OCI-LY7 (cell line): ENCODE measurements around the gene PAQR6. TPM values are rescaled to one million over a fixed set of nuclear protein-coding genes. Genes with fewer than 3 reads are reported as not detected.

ENCODE experiments used
- Bru-seq: library from RNA; stranded (reverse); fragments of 400-500 nt; gene quantifications from one replicate; lab custom pipeline; 2021; lab: Mats Ljungman, UMichigan
- BruChase-seq, 2 experiments: library from RNA; stranded (reverse); fragments of 400-500 nt; gene quantifications; one replicate each; lab custom pipeline; 2021; lab: Mats Ljungman, UMichigan
- BruUV-seq: library from RNA; stranded (reverse); fragments of 400-500 nt; replicated peaks from 2 replicates; lab custom pipeline; 2021; lab: Mats Ljungman, UMichigan
- CTCF ChIA-PET: fragments of 300-600 bp; sonication (Branson Sonifier 250); formaldehyde crosslinking; loops from one replicate; lab custom pipeline; 2022; ENCODE audit warnings: antibody characterized with exemption; ENCODE audit not compliant: unreplicated experiment; lab: Charles Lee
- POLR2A ChIA-PET: fragments of 300-600 bp; sonication (Branson Sonifier 250); formaldehyde crosslinking; loops from one replicate; lab custom pipeline; 2022; ENCODE audit warnings: antibody characterized with exemption; lab: Charles Lee
- DNase-seq: peaks from one replicate; pipeline ENCODE4 v3.0.0-alpha.2; 2015; ENCODE audit warnings: low spot score
- H2AFZ ChIP-seq: fragments of 200-600 bp; sonication (generic), shearing (Covaris generic); 2 replicates; pipeline ENCODE4 v1.6.1; 2014; ENCODE audit warnings: mild to moderate bottlenecking, antibody characterized with exemption, low read length, moderate library complexity
- H3K27ac ChIP-seq: fragments of 200-600 bp; sonication (generic); 2 replicates; pipeline ENCODE4 v1.5.1; 2014; ENCODE audit warnings: mixed run types, low read depth, mild to moderate bottlenecking, moderate library complexity, low read length, inconsistent platforms; ENCODE audit not compliant: poor library complexity, severe bottlenecking
- H3K36me3 ChIP-seq: fragments of 200-600 bp; sonication (generic); 2 replicates; pipeline ENCODE4 v1.6.1; 2014; ENCODE audit warnings: mild to moderate bottlenecking, antibody characterized with exemption, low read length, moderate library complexity, mixed read lengths; ENCODE audit not compliant: insufficient read depth
- H3K4me1 ChIP-seq: fragments of 200-600 bp; sonication (generic); 2 replicates; pipeline ENCODE4 v1.5.1; 2014; ENCODE audit warnings: mild to moderate bottlenecking, low read length; ENCODE audit not compliant: insufficient read depth, poor library complexity, severe bottlenecking
- H3K4me2 ChIP-seq: fragments of 200-600 bp; sonication (generic); 2 replicates; pipeline ENCODE4 v1.6.1; 2014; ENCODE audit warnings: mild to moderate bottlenecking, low read length
- H3K4me3 ChIP-seq: fragments of 200-600 bp; sonication (generic); 2 replicates; pipeline ENCODE4 v1.5.1; 2014; ENCODE audit warnings: mild to moderate bottlenecking, low read depth, low read length; ENCODE audit not compliant: poor library complexity, severe bottlenecking
- H3K79me2 ChIP-seq: fragments of 200-600 bp; sonication (generic); 2 replicates; pipeline ENCODE4 v1.6.1; 2016; ENCODE audit warnings: low read depth, mild to moderate bottlenecking, low read length, moderate library complexity, mixed read lengths; ENCODE audit not compliant: insufficient read depth
- H3K9me2 ChIP-seq: fragments of 200-600 bp; sonication (generic); 2 replicates; pipeline ENCODE4 v1.6.1; 2016; ENCODE audit warnings: mild to moderate bottlenecking, low read length, mixed read lengths; ENCODE audit not compliant: insufficient read depth
- H3K9me3 ChIP-seq: fragments of 200-600 bp; sonication (generic); 2 replicates; pipeline ENCODE4 v1.6.1; 2014; ENCODE audit warnings: mild to moderate bottlenecking, mixed run types, low read length, mixed read lengths
- H4K20me1 ChIP-seq: fragments of 200-600 bp; sonication (generic); 2 replicates; pipeline ENCODE4 v1.6.1; 2014; ENCODE audit warnings: mild to moderate bottlenecking, antibody characterized with exemption, low read length, moderate library complexity, mixed read lengths; ENCODE audit not compliant: insufficient read depth
- EZH2phosphoT487 ChIP-seq: fragments of 200-600 bp; sonication (generic); IDR thresholded peaks from 2 replicates; pipeline ENCODE4 v1.6.1; 2018; ENCODE audit warnings: low read depth, borderline replicate concordance, mild to moderate bottlenecking, mixed run types, antibody characterized with exemption, low read length, moderate library complexity, mixed read lengths
- intact Hi-C: fragments of 100-400 bp; cut with micrococcal nuclease; formaldehyde crosslinking; loops from one replicate; pipeline ENCODE4 v1.10.0; 2022; ENCODE audit not compliant: unreplicated experiment
- long read RNA-seq: library from polyadenylated mRNA; stranded (forward); transcript quantifications from one replicate; pipeline ENCODE4 v2.0.0, GENCODE V29; 2022
- total RNA-seq, 2 experiments: library from RNA; depleted of rRNA in 1 of 2; stranded (reverse); fragments of >200 nt in 1 of 2; shearing (Covaris generic) in 1 of 2; gene quantifications; 2 replicates each; pipeline ENCODE4 v1.2.3, GENCODE V29; 2014 to 2022
- TF ChIP-seq, protein P1 (sequence below): fragments of 200-600 bp; sonication (generic); conservative IDR thresholded peaks from 2 replicates; pipeline ENCODE4 v1.5.1; 2014; ENCODE audit warnings: mild to moderate bottlenecking, antibody characterized with exemption, low read length, moderate library complexity, mixed read lengths

PAQR6 gene, protein sequence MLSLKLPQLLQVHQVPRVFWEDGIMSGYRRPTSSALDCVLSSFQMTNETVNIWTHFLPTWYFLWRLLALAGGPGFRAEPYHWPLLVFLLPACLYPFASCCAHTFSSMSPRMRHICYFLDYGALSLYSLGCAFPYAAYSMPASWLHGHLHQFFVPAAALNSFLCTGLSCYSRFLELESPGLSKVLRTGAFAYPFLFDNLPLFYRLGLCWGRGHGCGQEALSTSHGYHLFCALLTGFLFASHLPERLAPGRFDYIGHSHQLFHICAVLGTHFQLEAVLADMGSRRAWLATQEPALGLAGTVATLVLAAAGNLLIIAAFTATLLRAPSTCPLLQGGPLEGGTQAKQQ
- 4.2 and 5.0 TPM in 2 replicates for total RNA-seq (2014; rRNA removed; shearing (Covaris generic))
- 15.7 and 16.4 TPM in 2 replicates for total RNA-seq (2022)
- percentile 58 among the genes with signal in this experiment for Bru-seq, nascent RNA
- percentile 72 among the genes with signal in this experiment for BruChase-seq, experiment 1, labeled RNA remaining after a 6-hour chase
- percentile 66 among the genes with signal in this experiment for BruChase-seq, experiment 2, labeled RNA remaining after a 2-hour chase
- long read RNA-seq, partial matches to known transcripts = 4 of 5 reads
- long read RNA-seq, other reads (novel, unspliced or antisense) = 1 of 5 reads

DNA sequence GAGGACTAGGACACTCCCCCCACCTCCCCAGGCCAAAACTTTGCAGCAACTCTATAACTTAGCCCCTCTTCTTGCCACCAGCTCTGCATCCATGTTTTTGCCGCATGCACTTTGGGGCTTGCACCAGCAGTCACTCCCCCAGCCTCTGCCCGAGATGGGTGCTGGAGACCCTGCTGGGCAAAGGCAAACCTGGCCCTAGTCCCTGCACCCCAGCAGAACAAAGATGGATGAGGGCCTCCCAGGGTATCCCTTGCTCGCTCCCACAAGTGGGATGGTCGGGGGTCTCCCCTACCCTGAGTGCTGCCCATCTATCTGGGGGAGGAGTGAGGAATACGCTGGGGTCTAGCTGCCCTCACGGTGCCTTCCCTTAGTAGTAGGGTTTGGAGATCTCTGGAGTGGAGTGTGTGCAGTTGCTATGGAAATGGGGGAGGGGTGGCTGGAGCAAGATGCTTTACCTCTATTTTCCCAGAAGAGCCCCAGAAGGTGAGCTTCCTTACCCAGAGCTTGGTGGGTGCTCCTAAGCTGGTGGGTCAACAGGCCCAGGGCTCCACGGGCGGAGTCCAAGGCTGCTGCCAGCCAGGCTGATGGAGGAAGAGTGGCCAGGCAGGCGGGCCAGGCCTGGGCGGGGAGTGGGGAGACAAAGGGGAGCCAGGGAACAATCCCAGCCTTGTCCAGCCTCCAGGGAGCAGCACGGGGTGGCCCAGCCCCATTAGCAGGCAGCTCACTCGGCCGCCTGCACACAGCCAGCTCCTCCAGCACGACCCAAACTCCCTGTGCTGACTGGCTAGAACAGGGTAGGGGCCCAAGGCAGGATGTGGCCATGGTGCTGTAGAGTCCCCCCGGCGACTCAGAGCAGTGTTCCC lies at the start of gene PAQR6:
Gene PAQR6, minus strand, starts transcription at position 597 of the 863 bp plus-strand sequence. CDS start 1,325 bp downstream, outside the sequence.
- H3K9me3 ChIP-seq = no peaks in the 10 kb centered on the region
- H3K4me2 ChIP-seq = no peak within 1 kb of the TSS
- no peak within 1 kb of the TSS for H2AFZ ChIP-seq
- H4K20me1 ChIP-seq = no peaks in the 10 kb centered on the region; the same call in 1 of the 2 replicates
- no peaks in the 10 kb centered on the region for H3K9me2 ChIP-seq
- no TSS peak for BruUV-seq
- no peak for DNase-seq
- peaks cover 44% of the 10 kb centered on the region for H3K36me3 ChIP-seq
- ChIA-PET POLR2A (no interaction called here), CTCF (no interaction called here)
- intact Hi-C loops = no loop called here
- H3K4me1 ChIP-seq = no peaks in the 10 kb centered on the region
- TF ChIP-seq, protein P1, sequence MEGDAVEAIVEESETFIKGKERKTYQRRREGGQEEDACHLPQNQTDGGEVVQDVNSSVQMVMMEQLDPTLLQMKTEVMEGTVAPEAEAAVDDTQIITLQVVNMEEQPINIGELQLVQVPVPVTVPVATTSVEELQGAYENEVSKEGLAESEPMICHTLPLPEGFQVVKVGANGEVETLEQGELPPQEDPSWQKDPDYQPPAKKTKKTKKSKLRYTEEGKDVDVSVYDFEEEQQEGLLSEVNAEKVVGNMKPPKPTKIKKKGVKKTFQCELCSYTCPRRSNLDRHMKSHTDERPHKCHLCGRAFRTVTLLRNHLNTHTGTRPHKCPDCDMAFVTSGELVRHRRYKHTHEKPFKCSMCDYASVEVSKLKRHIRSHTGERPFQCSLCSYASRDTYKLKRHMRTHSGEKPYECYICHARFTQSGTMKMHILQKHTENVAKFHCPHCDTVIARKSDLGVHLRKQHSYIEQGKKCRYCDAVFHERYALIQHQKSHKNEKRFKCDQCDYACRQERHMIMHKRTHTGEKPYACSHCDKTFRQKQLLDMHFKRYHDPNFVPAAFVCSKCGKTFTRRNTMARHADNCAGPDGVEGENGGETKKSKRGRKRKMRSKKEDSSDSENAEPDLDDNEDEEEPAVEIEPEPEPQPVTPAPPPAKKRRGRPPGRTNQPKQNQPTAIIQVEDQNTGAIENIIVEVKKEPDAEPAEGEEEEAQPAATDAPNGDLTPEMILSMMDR = no peak
- TF ChIP-seq EZH2phosphoT487 = no peak
- H3K79me2 ChIP-seq = no peaks in the 10 kb centered on the region
- no peak within 1 kb of the TSS for H3K4me3 ChIP-seq
- no peak within 1 kb of the TSS for H3K27ac ChIP-seq

DNA sequence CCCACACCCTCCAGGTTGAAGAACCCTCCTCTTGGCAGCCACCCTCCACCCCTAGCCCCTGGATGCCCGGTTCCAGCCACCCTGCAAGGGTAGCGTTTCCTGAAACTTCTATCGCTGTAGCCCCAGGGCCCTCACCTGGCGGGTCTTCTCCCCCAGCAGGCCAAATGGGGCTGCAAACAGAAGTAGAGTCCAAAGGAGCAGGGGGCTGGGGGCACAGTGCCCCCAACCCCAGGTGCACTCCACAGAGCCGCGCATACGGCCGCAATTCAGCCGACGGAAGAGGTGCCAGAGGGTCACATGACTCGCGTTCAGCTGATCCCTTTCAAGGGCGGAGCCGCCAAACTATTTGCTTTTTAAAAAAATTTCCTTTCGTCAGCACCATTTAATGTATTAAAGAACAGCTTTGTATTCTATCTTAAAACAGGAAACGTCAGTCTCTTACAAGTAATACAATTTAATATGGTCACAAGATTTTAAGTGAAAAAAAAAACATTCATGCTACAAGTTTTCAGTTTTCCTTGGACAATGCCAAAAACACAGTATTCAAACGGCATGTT lies 47.6 kb upstream of the PAQR6 start, which contains the start of gene GLMP:
Gene GLMP, minus strand, starts transcription at position 289 of the 557 bp plus-strand sequence. Its CDS starts 34 bp downstream, at position 255.
- H3K9me2 ChIP-seq = no peaks in the 10 kb centered on the region
- H3K4me3 ChIP-seq = no peak within 1 kb of the TSS
- no TSS peak for BruUV-seq
- no peak for TF ChIP-seq EZH2phosphoT487
- TF ChIP-seq, protein P1 = no peak
- DNase-seq = no peak
- POLR2A ChIA-PET = interaction anchor here (0.7 kb wide), 1 partner anchor 36 kb away, joined by 3 read pairs; no protein-coding TSS in a partner anchor
- no peaks in the 10 kb centered on the region for H3K9me3 ChIP-seq
- H3K36me3 ChIP-seq = no peaks in the 10 kb centered on the region
- no peak within 1 kb of the TSS for H3K27ac ChIP-seq
- no peaks in the 10 kb centered on the region for H3K79me2 ChIP-seq
- H2AFZ ChIP-seq = no peak within 1 kb of the TSS; the same call in 1 of the 2 replicates
- CTCF ChIA-PET = no interaction called here
- intact Hi-C loops = no loop called here
- no peaks in the 10 kb centered on the region for H3K4me1 ChIP-seq
- H3K4me2 ChIP-seq = peak within 1 kb of the TSS; percentile 54; the same call in 1 of the 2 replicates
- no peaks in the 10 kb centered on the region for H4K20me1 ChIP-seq
